Kidney (tissue), 14 donors: ENCODE measurements around the gene PLXNC1. TPM values are rescaled to one million over a fixed set of nuclear protein-coding genes. Genes with fewer than 3 reads are reported as not detected.

Experiments
- DNase-seq, 5 donors: peaks; one replicate each; pipeline ENCODE4 v3.0.0-alpha.2; 2013 to 2020
- FAIRE-seq: peaks from 2 replicates; lab custom pipeline; 2012; peaks lifted over from hg19 to GRCh38; lab: Jason Lieb, UNC
- H3K27ac ChIP-seq, 2 donors: one replicate each; pipeline ENCODE4 v1.7.0; 2013; ENCODE audit warnings: low read depth in 2 of 2, low read length in 2 of 2, inconsistent platforms in 1 of 2
- H3K27me3 ChIP-seq: one replicate; pipeline ENCODE4 v1.7.1; 2013; ENCODE audit warnings: low read length, inconsistent platforms; ENCODE audit not compliant: control insufficient read depth, insufficient read depth
- H3K36me3 ChIP-seq, 3 donors: one replicate each; pipeline versions ENCODE4 v1.7.0 to v1.7.1; 2013; ENCODE audit warnings: low read length in 3 of 3, control low read depth in 1 of 3, inconsistent platforms in 1 of 3; ENCODE audit not compliant: insufficient read depth in 3 of 3, control insufficient read depth in 2 of 3
- H3K4me1 ChIP-seq, 3 donors: one replicate each; pipeline versions ENCODE4 v1.7.0 to v1.7.1; 2013; ENCODE audit warnings: low read length in 3 of 3, inconsistent platforms in 1 of 3, low read depth in 1 of 3; ENCODE audit not compliant: control insufficient read depth in 2 of 3, insufficient read depth in 2 of 3
- H3K4me3 ChIP-seq, 3 donors: one replicate each; pipeline versions ENCODE4 v1.7.0 to v1.8.1; 2013; ENCODE audit warnings: low read length in 3 of 3, control low read depth in 1 of 3, inconsistent platforms in 1 of 3
- H3K9ac ChIP-seq, 3 donors: one replicate each; pipeline versions ENCODE4 v1.7.0 to v1.7.1; 2013; ENCODE audit warnings: low read length in 3 of 3, control low read depth in 1 of 3, inconsistent platforms in 1 of 3
- H3K9me3 ChIP-seq, 3 donors: one replicate each; pipeline versions ENCODE4 v1.7.0 to v1.7.1; 2013; ENCODE audit warnings: low read length in 3 of 3, control low read depth in 1 of 3, inconsistent platforms in 1 of 3; ENCODE audit not compliant: control insufficient read depth in 2 of 3, insufficient read depth in 1 of 3
- CTCF ChIP-seq: IDR thresholded peaks from 3 replicates; pipeline ENCODE4 v1.5.1; 2012; ENCODE audit warnings: mild to moderate bottlenecking, moderate library complexity, borderline replicate concordance; ENCODE audit not compliant: insufficient read depth; ENCODE audit errors: extremely low read depth
- intact Hi-C: fragments of 100-400 bp; cut with DNase I; formaldehyde crosslinking; loops from one replicate; pipeline ENCODE4 v1.11.1; 2022
- polyA plus RNA-seq: library from polyadenylated mRNA; stranded (reverse); fragments of 350-450 nt; fragmentation: Illumina TruSeq; extraction: RNeasy Lipid Tissue Mini Kit (QIAGEN cat#74804); gene quantifications from one replicate; pipeline ENCODE4 v1.2.3, GENCODE V29; 2014; ENCODE audit warnings: low read depth, low replicate concordance; ENCODE audit not compliant: insufficient read depth
- total RNA-seq: library from RNA; stranded (reverse); fragmentation: NEBNext Ultra II Directional; extraction: Animal tissue kit (Norgen Biotek cat#: 25700); gene quantifications from one replicate; pipeline ENCODE4 v1.2.1, GENCODE V29; 2021
- donor health status: control.
- donor health status: control.
- donor health status: control.
- donor health status: control.
- donor health status: control.
- donor health status: DM: yes; HTN: yes; CAD: no.
- donor health status: Normal renal cell carcinoma (clear cell type).

PLXNC1 gene
- total and polyA plus RNA-seq, 2 donors from 2014 or later: 1.8 to 11.6 TPM

- Histone ChIP-seq H3K9ac (no peak overlapping the region), H3K27me3 (no peaks in the 10 kb centered on the region), H3K9me3 (peaks cover 0 to 10% (median 0%) of the 10 kb centered on the region in 3 donors), H3K4me3 (no peak overlapping the region), H3K36me3 (no peaks in the 10 kb centered on the region), H3K27ac (no peak overlapping the region), H3K4me1 (no peaks in the 10 kb centered on the region)
- no peak for TF ChIP-seq CTCF
- FAIRE-seq: no peak
- DNase-seq: no peak
- intact Hi-C loops: no loop called here
Observed at GRCh38 chr12:94179723-94180122, 31.3 kb downstream of the PLXNC1 start.

- H3K27me3 ChIP-seq: no peaks in the 10 kb centered on the region
- no peaks in the 10 kb centered on the region for H3K36me3 ChIP-seq
- H3K9me3 ChIP-seq: peaks cover 0 to 10% (median 0%) of the 10 kb centered on the region in 3 donors
- FAIRE-seq (no peak), DNase-seq (no peak)
- H3K27ac ChIP-seq: no peak overlapping the region
- no peaks in the 10 kb centered on the region for H3K4me1 ChIP-seq
- TF ChIP-seq CTCF: no peak
- H3K9ac ChIP-seq: no peak overlapping the region
- intact Hi-C loops: no loop called here
- H3K4me3 ChIP-seq: no peak overlapping the region
Observed at GRCh38 chr12:94180558-94181296, 32.4 kb downstream of the PLXNC1 start.

- intact Hi-C loops: no loop called here
- no peaks in the 10 kb centered on the region for H3K27me3 ChIP-seq
- H3K36me3 ChIP-seq: no peaks in the 10 kb centered on the region
- H3K27ac ChIP-seq: no peak overlapping the region
- H3K9ac ChIP-seq: no peak overlapping the region
- no peak for DNase-seq
- H3K4me1 ChIP-seq: peaks cover 3 to 8% (median 3%) of the 10 kb centered on the region in 3 donors
- FAIRE-seq: no peak
- H3K9me3 ChIP-seq: peaks cover 0 to 3% (median 0%) of the 10 kb centered on the region in 3 donors
- H3K4me3 ChIP-seq: no peak overlapping the region
- TF ChIP-seq CTCF: no peak
Observed at GRCh38 chr12:94182986-94183707, 34.8 kb downstream of the PLXNC1 start.
